K562 (cell line): ENCODE measurements around the gene NEB. TPM values are rescaled to one million over a fixed set of nuclear protein-coding genes. Genes with fewer than 3 reads are reported as not detected.
A peak's percentile ranks its signal among the peaks of the same experiment; 100 is the strongest.

Experiments used
- ZNF589 ChIP-seq: fragments of 200-800 bp; sonication (Bioruptor generic); IDR thresholded peaks from 2 replicates; pipeline ENCODE4 v1.6.1; 2016; ENCODE audit warnings: low read depth, missing genetic modification characterization, missing compliant biosample characterization
- polyA plus RNA-seq, 8 experiments: library from polyadenylated mRNA; depleted of rRNA in 4 of 8; stranded (reverse) in 5 of 8; unstranded in 3 of 8; fragments of >200 nt; fragmentation: Nextera tagmentation in 2 of 8; fragmentation: Illumina TruSeq in 1 of 8; extraction: Ambion mirVana in 2 of 8; extraction: Trizol in 1 of 8; gene quantifications; 2 replicates each; pipeline versions ENCODE4 v1.2.1 to v1.2.3, GENCODE V29; 2011 to 2014; ENCODE audit warnings: inconsistent platforms in 1 of 8, missing spikeins in 1 of 8
- total RNA-seq, 7 experiments: library from RNA; depleted of rRNA in 6 of 7; stranded (reverse); fragments of >200 nt in 6 of 7; fragmentation: Illumina TruSeq in 2 of 7; extraction: Trizol in 2 of 7; gene quantifications; 2 replicates each; pipeline versions ENCODE4 v1.2.1 to v1.2.3, GENCODE V29; 2011 to 2021; ENCODE audit warnings: low replicate concordance in 1 of 7
- TF ChIP-seq, protein P1 (sequence below): fragments of 200-800 bp; sonication (Bioruptor generic); IDR thresholded peaks from 2 replicates; pipeline ENCODE4 v1.6.1; 2017; ENCODE audit warnings: missing genetic modification characterization, missing compliant biosample characterization
- TF ChIP-seq, protein P2 (sequence below), 3 experiments: fragments of 200-800 bp in 1 of 3; fragments of 250-450 bp in 1 of 3; fragments of 450-650 bp in 1 of 3; sonication (Bioruptor Pico) in 1 of 3; sonication (Bioruptor generic) in 1 of 3; formaldehyde crosslinking in 1 of 3; IDR thresholded peaks; 2 replicates each; pipeline versions ENCODE4 v1.6.1 to v1.8.0; 2016 to 2022; ENCODE audit warnings: mild to moderate bottlenecking in 2 of 3, missing genetic modification characterization in 2 of 3, missing compliant biosample characterization in 1 of 3, moderate library complexity in 1 of 3

Gene NEB
- total and polyA plus RNA-seq, 9 of the 15 experiments (the other 6 are each of a cell fraction or from before 2014, with no cell fraction given) = 1.7 to 3.8 (median 2.9) TPM

- TF ChIP-seq ZNF589 (CRISPR knock-in tag) = 0 out of 2 replicates have a peak, but pooled peaks have one; percentile 71
- TF ChIP-seq, protein P1, sequence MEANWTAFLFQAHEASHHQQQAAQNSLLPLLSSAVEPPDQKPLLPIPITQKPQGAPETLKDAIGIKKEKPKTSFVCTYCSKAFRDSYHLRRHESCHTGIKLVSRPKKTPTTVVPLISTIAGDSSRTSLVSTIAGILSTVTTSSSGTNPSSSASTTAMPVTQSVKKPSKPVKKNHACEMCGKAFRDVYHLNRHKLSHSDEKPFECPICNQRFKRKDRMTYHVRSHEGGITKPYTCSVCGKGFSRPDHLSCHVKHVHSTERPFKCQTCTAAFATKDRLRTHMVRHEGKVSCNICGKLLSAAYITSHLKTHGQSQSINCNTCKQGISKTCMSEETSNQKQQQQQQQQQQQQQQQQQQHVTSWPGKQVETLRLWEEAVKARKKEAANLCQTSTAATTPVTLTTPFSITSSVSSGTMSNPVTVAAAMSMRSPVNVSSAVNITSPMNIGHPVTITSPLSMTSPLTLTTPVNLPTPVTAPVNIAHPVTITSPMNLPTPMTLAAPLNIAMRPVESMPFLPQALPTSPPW (CRISPR knock-in tag) = 0 out of 2 replicates have a peak, but pooled peaks have one; percentile 18
- TF ChIP-seq, protein P2, sequence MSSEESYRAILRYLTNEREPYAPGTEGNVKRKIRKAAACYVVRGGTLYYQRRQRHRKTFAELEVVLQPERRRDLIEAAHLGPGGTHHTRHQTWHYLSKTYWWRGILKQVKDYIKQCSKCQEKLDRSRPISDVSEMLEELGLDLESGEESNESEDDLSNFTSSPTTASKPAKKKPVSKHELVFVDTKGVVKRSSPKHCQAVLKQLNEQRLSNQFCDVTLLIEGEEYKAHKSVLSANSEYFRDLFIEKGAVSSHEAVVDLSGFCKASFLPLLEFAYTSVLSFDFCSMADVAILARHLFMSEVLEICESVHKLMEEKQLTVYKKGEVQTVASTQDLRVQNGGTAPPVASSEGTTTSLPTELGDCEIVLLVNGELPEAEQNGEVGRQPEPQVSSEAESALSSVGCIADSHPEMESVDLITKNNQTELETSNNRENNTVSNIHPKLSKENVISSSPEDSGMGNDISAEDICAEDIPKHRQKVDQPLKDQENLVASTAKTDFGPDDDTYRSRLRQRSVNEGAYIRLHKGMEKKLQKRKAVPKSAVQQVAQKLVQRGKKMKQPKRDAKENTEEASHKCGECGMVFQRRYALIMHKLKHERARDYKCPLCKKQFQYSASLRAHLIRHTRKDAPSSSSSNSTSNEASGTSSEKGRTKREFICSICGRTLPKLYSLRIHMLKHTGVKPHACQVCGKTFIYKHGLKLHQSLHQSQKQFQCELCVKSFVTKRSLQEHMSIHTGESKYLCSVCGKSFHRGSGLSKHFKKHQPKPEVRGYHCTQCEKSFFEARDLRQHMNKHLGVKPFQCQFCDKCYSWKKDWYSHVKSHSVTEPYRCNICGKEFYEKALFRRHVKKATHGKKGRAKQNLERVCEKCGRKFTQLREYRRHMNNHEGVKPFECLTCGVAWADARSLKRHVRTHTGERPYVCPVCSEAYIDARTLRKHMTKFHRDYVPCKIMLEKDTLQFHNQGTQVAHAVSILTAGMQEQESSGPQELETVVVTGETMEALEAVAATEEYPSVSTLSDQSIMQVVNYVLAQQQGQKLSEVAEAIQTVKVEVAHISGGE (CRISPR knock-in tag; IDR thresholded peaks at IDR 0.05) = no peak
- TF ChIP-seq, all 486 proteins: peak for 7
These were observed 31.6 kb upstream of the NEB start (continued) for GRCh38 chr2:151765760-151766410.
